GM23338 (cell line): ENCODE data around the gene TRIM28.

Source experiments
- CREB1 ChIP-seq: fragments of 250-450 bp; sonication (Bioruptor Pico); IDR thresholded peaks from 2 replicates; pipeline ENCODE4 v1.5.0; 2020; ENCODE audit warnings: low read depth, mild to moderate bottlenecking, moderate library complexity
- ETS1 ChIP-seq: IDR thresholded peaks from 2 replicates; pipeline ENCODE4 v1.6.1; 2016; ENCODE audit warnings: antibody characterized with exemption
- EZH2 ChIP-seq: fragments of 200-600 bp; sonication (generic); IDR thresholded peaks from one replicate; pipeline ENCODE4 v1.8.0; 2017; ENCODE audit warnings: antibody characterized with exemption, mild to moderate bottlenecking, low read depth; ENCODE audit not compliant: unreplicated experiment
- EZH2phosphoT487 ChIP-seq: fragments of 200-600 bp; sonication (generic); IDR thresholded peaks from one replicate; pipeline ENCODE4 v1.8.1; 2018; ENCODE audit warnings: antibody characterized with exemption; ENCODE audit not compliant: unreplicated experiment
- JUNB ChIP-seq: IDR thresholded peaks from one replicate; pipeline ENCODE4 v1.6.1; 2016; ENCODE audit warnings: antibody characterized with exemption; ENCODE audit not compliant: unreplicated experiment
- NANOG ChIP-seq: IDR thresholded peaks from 2 replicates; pipeline ENCODE4 v1.6.1; 2016; ENCODE audit warnings: antibody characterized with exemption, borderline replicate concordance
- POLR2AphosphoS5 ChIP-seq: IDR thresholded peaks from 2 replicates; pipeline ENCODE4 v1.6.1; 2016; ENCODE audit warnings: antibody characterized with exemption, low read depth
- REST ChIP-seq: IDR thresholded peaks from one replicate; pipeline ENCODE4 v1.6.1; 2018; ENCODE audit warnings: antibody characterized with exemption; ENCODE audit not compliant: unreplicated experiment
- STAT1 ChIP-seq: IDR thresholded peaks from one replicate; pipeline ENCODE4 v1.6.1; 2016; ENCODE audit warnings: antibody characterized with exemption; ENCODE audit not compliant: unreplicated experiment
- ZNF114 ChIP-seq: fragments of 250-450 bp; sonication (Bioruptor Pico); IDR thresholded peaks from 2 replicates; pipeline ENCODE4 v1.5.0; 2020; ENCODE audit warnings: mild to moderate bottlenecking, moderate library complexity
- ZNF462 ChIP-seq: fragments of 250-450 bp; sonication (Bioruptor Pico); IDR thresholded peaks from 2 replicates; pipeline ENCODE4 v1.5.0; 2020; ENCODE audit warnings: mild to moderate bottlenecking, moderate library complexity
- TF ChIP-seq, protein P1 (sequence below), 2 experiments: fragments of 200-600 bp in 1 of 2; sonication (generic) in 1 of 2; conservative IDR thresholded peaks; 2 replicates each; pipeline versions ENCODE4 v1.5.1 to v1.6.1; 2016 to 2017; ENCODE audit warnings: antibody characterized with exemption in 2 of 2, low read depth in 2 of 2, mild to moderate bottlenecking in 2 of 2, moderate library complexity in 1 of 2

GRCh38 chr19:58572026-58572817, 28.4 kb downstream of the TRIM28 start:
- no peak for TF ChIP-seq EZH2phosphoT487
- TF ChIP-seq, protein P1, sequence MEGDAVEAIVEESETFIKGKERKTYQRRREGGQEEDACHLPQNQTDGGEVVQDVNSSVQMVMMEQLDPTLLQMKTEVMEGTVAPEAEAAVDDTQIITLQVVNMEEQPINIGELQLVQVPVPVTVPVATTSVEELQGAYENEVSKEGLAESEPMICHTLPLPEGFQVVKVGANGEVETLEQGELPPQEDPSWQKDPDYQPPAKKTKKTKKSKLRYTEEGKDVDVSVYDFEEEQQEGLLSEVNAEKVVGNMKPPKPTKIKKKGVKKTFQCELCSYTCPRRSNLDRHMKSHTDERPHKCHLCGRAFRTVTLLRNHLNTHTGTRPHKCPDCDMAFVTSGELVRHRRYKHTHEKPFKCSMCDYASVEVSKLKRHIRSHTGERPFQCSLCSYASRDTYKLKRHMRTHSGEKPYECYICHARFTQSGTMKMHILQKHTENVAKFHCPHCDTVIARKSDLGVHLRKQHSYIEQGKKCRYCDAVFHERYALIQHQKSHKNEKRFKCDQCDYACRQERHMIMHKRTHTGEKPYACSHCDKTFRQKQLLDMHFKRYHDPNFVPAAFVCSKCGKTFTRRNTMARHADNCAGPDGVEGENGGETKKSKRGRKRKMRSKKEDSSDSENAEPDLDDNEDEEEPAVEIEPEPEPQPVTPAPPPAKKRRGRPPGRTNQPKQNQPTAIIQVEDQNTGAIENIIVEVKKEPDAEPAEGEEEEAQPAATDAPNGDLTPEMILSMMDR (conservative IDR thresholded peaks at IDR 0.05; ENCODE audit: low read depth in 2 of 2): no peak
- TF ChIP-seq REST: no peak
- TF ChIP-seq POLR2AphosphoS5: no peak
- peak; percentile 46; the same call in 1 of the 2 replicates for TF ChIP-seq ETS1
- TF ChIP-seq ZNF114 (CRISPR knock-in tag): no peak
- TF ChIP-seq STAT1: no peak
- TF ChIP-seq CREB1 (CRISPR knock-in tag): no peak
- no peak for TF ChIP-seq NANOG
- TF ChIP-seq EZH2: no peak
- TF ChIP-seq JUNB: no peak
- TF ChIP-seq ZNF462 (CRISPR knock-in tag): no peak
